ENCODE data around the gene AFAP1.

- TF ChIP-seq TCF12 (IDR thresholded peaks at IDR 0.05; ENCODE audit: low read depth) (peak; percentile 82), TAF1 (IDR thresholded peaks at IDR 0.05; ENCODE audit: low read depth) (no peak), REST (IDR thresholded peaks at IDR 0.05; ENCODE audit: low read depth) (no peak), MAX (IDR thresholded peaks at IDR 0.05) (peak; percentile 52)
Measured at GRCh38 chr4:7872264-7872771, 67.3 kb downstream of the AFAP1 start.
